Measurements from ENCODE around the gene AZI2.

DNA sequence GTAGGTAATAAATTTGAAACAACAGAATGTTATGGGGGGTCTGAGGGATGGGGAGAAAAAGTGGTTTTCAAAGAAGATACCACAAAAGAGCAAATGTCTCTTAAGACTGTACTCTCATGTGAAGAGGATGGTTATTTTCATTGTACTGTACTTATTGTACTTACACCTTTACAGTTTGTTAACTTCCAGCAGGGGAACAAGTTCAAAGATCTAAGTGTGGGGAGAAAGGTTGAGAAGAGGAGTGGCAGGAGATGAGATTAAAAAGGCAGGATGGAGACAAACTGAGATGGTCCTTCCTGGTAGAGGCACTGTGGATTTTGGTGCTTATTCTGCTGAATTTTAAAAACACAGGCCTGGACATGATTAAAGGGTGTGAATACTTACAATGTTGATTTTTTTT, 5.5 kb downstream of the AZI2 start:
- TF ChIP-seq, protein P1, sequence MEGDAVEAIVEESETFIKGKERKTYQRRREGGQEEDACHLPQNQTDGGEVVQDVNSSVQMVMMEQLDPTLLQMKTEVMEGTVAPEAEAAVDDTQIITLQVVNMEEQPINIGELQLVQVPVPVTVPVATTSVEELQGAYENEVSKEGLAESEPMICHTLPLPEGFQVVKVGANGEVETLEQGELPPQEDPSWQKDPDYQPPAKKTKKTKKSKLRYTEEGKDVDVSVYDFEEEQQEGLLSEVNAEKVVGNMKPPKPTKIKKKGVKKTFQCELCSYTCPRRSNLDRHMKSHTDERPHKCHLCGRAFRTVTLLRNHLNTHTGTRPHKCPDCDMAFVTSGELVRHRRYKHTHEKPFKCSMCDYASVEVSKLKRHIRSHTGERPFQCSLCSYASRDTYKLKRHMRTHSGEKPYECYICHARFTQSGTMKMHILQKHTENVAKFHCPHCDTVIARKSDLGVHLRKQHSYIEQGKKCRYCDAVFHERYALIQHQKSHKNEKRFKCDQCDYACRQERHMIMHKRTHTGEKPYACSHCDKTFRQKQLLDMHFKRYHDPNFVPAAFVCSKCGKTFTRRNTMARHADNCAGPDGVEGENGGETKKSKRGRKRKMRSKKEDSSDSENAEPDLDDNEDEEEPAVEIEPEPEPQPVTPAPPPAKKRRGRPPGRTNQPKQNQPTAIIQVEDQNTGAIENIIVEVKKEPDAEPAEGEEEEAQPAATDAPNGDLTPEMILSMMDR (IDR thresholded peaks at IDR 0.05), result no peak
- no peak for TF ChIP-seq POLR2A (IDR thresholded peaks at IDR 0.05)

Measured in testis (tissue), 2 donors.